H1 (cell line): Measurements from ENCODE around the gene RAPH1. TPM values are rescaled to one million over a fixed set of nuclear protein-coding genes. Genes with fewer than 3 reads are reported as not detected.

Experiments used
- CTCF ChIA-PET: fragments of 300-600 bp; sonication (Branson Sonifier 250); formaldehyde crosslinking; loops from one replicate; lab custom pipeline; 2021; ENCODE audit not compliant: partially characterized antibody; lab: Charles Lee
- POLR2A ChIA-PET: fragments of 300-600 bp; sonication (Branson Sonifier 250); formaldehyde crosslinking; loops from one replicate; lab custom pipeline; 2021; ENCODE audit warnings: inconsistent platforms; ENCODE audit not compliant: partially characterized antibody; lab: Charles Lee
- DNase-seq, 2 experiments: peaks; one replicate each; pipeline versions ENCODE4 v3.0.0 to v3.0.0-alpha.2; 2010 to 2022; ENCODE audit warnings: low spot score in 2 of 2, low read depth in 1 of 2, mixed read lengths in 1 of 2
- FAIRE-seq: peaks from 2 replicates; lab custom pipeline; 2011; peaks lifted over from hg19 to GRCh38; lab: Jason Lieb, UNC
- H2AFZ ChIP-seq: 2 replicates; pipeline ENCODE4 v1.8.1; 2012; ENCODE audit warnings: low read length, inconsistent platforms
- H2AK5ac ChIP-seq: 2 replicates; pipeline ENCODE4 v1.6.1; 2013; ENCODE audit warnings: low read depth, low read length
- H2BK120ac ChIP-seq: replicated peaks from 2 replicates; pipeline ENCODE3; 2013; ENCODE audit warnings: low read depth, low read length, inconsistent platforms
- H2BK12ac ChIP-seq: 2 replicates; pipeline ENCODE4 v1.6.1; 2013; ENCODE audit warnings: low read depth, low read length
- H2BK15ac ChIP-seq: 2 replicates; pipeline ENCODE4 v1.6.1; 2013; ENCODE audit warnings: low read length
- H2BK20ac ChIP-seq: 2 replicates; pipeline ENCODE4 v1.6.1; 2013; ENCODE audit warnings: low read length
- H2BK5ac ChIP-seq: 2 replicates; pipeline ENCODE4 v1.6.1; 2013; ENCODE audit warnings: low read depth, low read length
- H3K14ac ChIP-seq: 2 replicates; pipeline ENCODE4 v1.6.1; 2013; ENCODE audit warnings: inconsistent platforms; ENCODE audit not compliant: insufficient read length
- H3K18ac ChIP-seq: 2 replicates; pipeline ENCODE4 v1.6.1; 2013; ENCODE audit warnings: low read length; ENCODE audit errors: extremely low read depth
- H3K23ac ChIP-seq: 2 replicates; pipeline ENCODE4 v1.6.1; 2013; ENCODE audit warnings: inconsistent platforms; ENCODE audit not compliant: insufficient read length
- H3K23me2 ChIP-seq: 2 replicates; pipeline ENCODE4 v1.6.1; 2013; ENCODE audit warnings: low read depth, low read length
- H3K27ac ChIP-seq: 2 replicates; pipeline ENCODE4 v1.6.1; 2011; ENCODE audit warnings: low read depth, low read length, inconsistent platforms
- H3K27me3 ChIP-seq, 4 experiments: replicated peaks in 1 of 4; 1 replicate in 1 of 4; 2 replicates in 3 of 4; pipeline versions ENCODE4 v1.6.1 to v1.8.1; 2011 to 2013; ENCODE audit warnings: low read length in 3 of 4, mild to moderate bottlenecking in 3 of 4, inconsistent platforms in 2 of 4, mixed read lengths in 2 of 4, moderate library complexity in 1 of 4; ENCODE audit not compliant: control insufficient read depth in 3 of 4, insufficient read depth in 3 of 4; ENCODE audit errors: extremely low read depth in 1 of 4
- H3K36me3 ChIP-seq, 4 experiments: 2 replicates each; pipeline versions ENCODE4 v1.6.1 to v1.8.1; 2011 to 2013; ENCODE audit warnings: mild to moderate bottlenecking in 4 of 4, low read length in 3 of 4, moderate library complexity in 2 of 4, control low read depth in 1 of 4, inconsistent platforms in 1 of 4; ENCODE audit not compliant: insufficient read depth in 4 of 4, control insufficient read depth in 2 of 4
- H3K4ac ChIP-seq: replicated peaks from 2 replicates; pipeline ENCODE3; 2013; ENCODE audit warnings: low read length, low read depth, mixed read lengths, inconsistent platforms; ENCODE audit not compliant: insufficient read length
- H3K4me1 ChIP-seq, 4 experiments: replicated peaks in 1 of 4; 1 replicate in 1 of 4; 2 replicates in 3 of 4; pipeline versions ENCODE4 v1.6.1 to v1.8.1; 2011 to 2013; ENCODE audit warnings: low read length in 3 of 4, inconsistent platforms in 2 of 4, mixed read lengths in 1 of 4; ENCODE audit not compliant: insufficient read depth in 4 of 4, control insufficient read depth in 3 of 4
- H3K4me2 ChIP-seq, 2 experiments: 2 replicates each; pipeline versions ENCODE4 v1.6.1 to v1.8.1; 2011 to 2013; ENCODE audit warnings: low read depth in 2 of 2, low read length in 2 of 2, control low read depth in 1 of 2, inconsistent platforms in 1 of 2, mild to moderate bottlenecking in 1 of 2; ENCODE audit not compliant: insufficient read depth in 1 of 2
- H3K4me3 ChIP-seq, 4 experiments: fragments of 200-600, 300-600 bp in 1 of 4; sonication (generic), shearing (Covaris generic), sonication (Bioruptor Twin) in 1 of 4; 2 replicates each; pipeline versions ENCODE4 v1.5.1 to v1.8.1; 2011 to 2016; ENCODE audit warnings: low read length in 4 of 4, low read depth in 3 of 4, control low read depth in 2 of 4, inconsistent platforms in 2 of 4, mild to moderate bottlenecking in 2 of 4, mixed read lengths in 1 of 4, moderate library complexity in 1 of 4; ENCODE audit not compliant: insufficient read depth in 2 of 4; ENCODE audit errors: extremely low read depth in 1 of 4
- H3K56ac ChIP-seq: replicated peaks from 2 replicates; pipeline ENCODE3; 2013; ENCODE audit warnings: low read depth, mild to moderate bottlenecking, mixed read lengths, low read length, inconsistent platforms; ENCODE audit not compliant: insufficient read length
- H3K79me1 ChIP-seq: 2 replicates; pipeline ENCODE4 v1.6.1; 2013; ENCODE audit warnings: low read depth, low read length, control low read depth
- H3K79me2 ChIP-seq, 2 experiments: 2 replicates each; pipeline versions ENCODE4 v1.6.1 to v1.8.1; 2012 to 2013; ENCODE audit warnings: low read length in 2 of 2, mild to moderate bottlenecking in 2 of 2, inconsistent platforms in 1 of 2; ENCODE audit not compliant: insufficient read depth in 2 of 2, control insufficient read depth in 1 of 2
- H3K9ac ChIP-seq, 4 experiments: replicated peaks in 1 of 4; 1 replicate in 1 of 4; 2 replicates in 3 of 4; pipeline versions ENCODE4 v1.6.1 to v1.8.1; 2011 to 2013; ENCODE audit warnings: low read depth in 3 of 4, low read length in 3 of 4, control low read depth in 2 of 4, mild to moderate bottlenecking in 2 of 4, moderate library complexity in 2 of 4, inconsistent platforms in 1 of 4; ENCODE audit errors: extremely low read depth in 1 of 4
- H3K9me3 ChIP-seq, 2 experiments: 2 replicates each; pipeline versions ENCODE4 v1.6.1 to v1.8.1; 2012 to 2013; ENCODE audit warnings: mild to moderate bottlenecking in 2 of 2, moderate library complexity in 2 of 2, control low read depth in 1 of 2, inconsistent platforms in 1 of 2, low read depth in 1 of 2, low read length in 1 of 2, mixed read lengths in 1 of 2; ENCODE audit not compliant: insufficient read depth in 2 of 2
- H4K20me1 ChIP-seq, 2 experiments: replicated peaks in 1 of 2; 2 replicates each; pipeline versions ENCODE3 to v1.8.1; 2011 to 2013; ENCODE audit warnings: inconsistent platforms in 2 of 2, low read length in 2 of 2, mild to moderate bottlenecking in 1 of 2; ENCODE audit not compliant: insufficient read depth in 2 of 2, control insufficient read depth in 1 of 2
- H4K5ac ChIP-seq: 2 replicates; pipeline ENCODE4 v1.6.1; 2013; ENCODE audit warnings: low read length, low read depth, mixed read lengths, inconsistent platforms; ENCODE audit not compliant: insufficient read length
- H4K8ac ChIP-seq: 2 replicates; pipeline ENCODE4 v1.8.0; 2013; ENCODE audit warnings: mild to moderate bottlenecking, moderate library complexity, low read length, inconsistent platforms; ENCODE audit not compliant: insufficient read depth; ENCODE audit errors: extremely low read depth
- H4K91ac ChIP-seq: replicated peaks from 2 replicates; pipeline ENCODE3; 2013; ENCODE audit warnings: low read length, mixed read lengths, inconsistent platforms; ENCODE audit not compliant: insufficient read length
- ASH2L ChIP-seq: fragments of 200-600, 300-600 bp; sonication (generic); IDR thresholded peaks from one replicate; pipeline ENCODE4 v1.7.1; 2017; ENCODE audit warnings: low read length
- BACH1 ChIP-seq: IDR thresholded peaks from 2 replicates; pipeline ENCODE4 v1.6.1; 2012; ENCODE audit warnings: low read length, improper control_type of control experiment
- CHD1 ChIP-seq: IDR thresholded peaks from 2 replicates; pipeline ENCODE4 v1.6.1; 2012; ENCODE audit warnings: low read depth, low read length, improper control_type of control experiment
- EGR1 ChIP-seq: IDR thresholded peaks from 2 replicates; pipeline ENCODE4 v1.6.1; 2011; ENCODE audit warnings: low read depth, low read length, borderline replicate concordance
- EP300 ChIP-seq, 2 experiments: IDR thresholded peaks; 1 replicate in 1 of 2; 2 replicates in 1 of 2; pipeline ENCODE4 v1.6.1; 2011 to 2012; ENCODE audit warnings: low read depth in 2 of 2, low read length in 2 of 2, mild to moderate bottlenecking in 2 of 2, borderline replicate concordance in 1 of 2, inconsistent platforms in 1 of 2, moderate library complexity in 1 of 2
- JUND ChIP-seq: IDR thresholded peaks from 2 replicates; pipeline ENCODE4 v1.6.1; 2011; ENCODE audit warnings: mild to moderate bottlenecking, improper control_type of control experiment, low read length
- KDM1A ChIP-seq: fragments of 200-600, 300-600 bp; sonication (generic); IDR thresholded peaks from 2 replicates; pipeline ENCODE4 v1.7.1; 2016; ENCODE audit warnings: mild to moderate bottlenecking, low read length, borderline replicate concordance
- MAFK ChIP-seq: IDR thresholded peaks from 2 replicates; pipeline ENCODE4 v1.6.1; 2012; ENCODE audit warnings: low read depth, mild to moderate bottlenecking, improper control_type of control experiment, low read length
- POLR2AphosphoS5 ChIP-seq: IDR thresholded peaks from 2 replicates; pipeline ENCODE4 v1.6.1; 2011; ENCODE audit warnings: low read depth, low read length
- RNF2 ChIP-seq: fragments of 200-900, 300-1000 bp; sonication (generic); IDR thresholded peaks from 2 replicates; pipeline ENCODE4 v1.7.1; 2016; ENCODE audit warnings: borderline replicate concordance, low read depth, mild to moderate bottlenecking, antibody characterized with exemption, low read length; ENCODE audit not compliant: poor library complexity, severe bottlenecking; ENCODE audit errors: missing control alignments
- SP2 ChIP-seq: IDR thresholded peaks from 2 replicates; pipeline ENCODE4 v1.6.1; 2012; ENCODE audit warnings: mild to moderate bottlenecking, low read length, inconsistent platforms
- TCF12 ChIP-seq: IDR thresholded peaks from 2 replicates; pipeline ENCODE4 v1.6.1; 2011; ENCODE audit warnings: low read depth, mild to moderate bottlenecking, low read length
- YY1 ChIP-seq: IDR thresholded peaks from 2 replicates; pipeline ENCODE4 v1.6.1; 2011; ENCODE audit warnings: low read depth, mild to moderate bottlenecking, low read length
- WGBS, 2 experiments: shearing (Covaris generic) in 1 of 2; methylation state at CpG; one replicate each; pipeline versions ENCODE4 v1.1.6 to v1.1.7; 2013 to 2015; ENCODE audit warnings: low lambda C conversion rate in 2 of 2, mixed read lengths in 2 of 2, inconsistent platforms in 1 of 2, low coverage in 1 of 2, missing lambda C conversion rate in 1 of 2; ENCODE audit not compliant: insufficient replicate concordance in 2 of 2, insufficient coverage in 1 of 2, insufficient read length in 1 of 2; ENCODE audit errors: extremely low coverage in 1 of 2, missing lambda C conversion rate in 1 of 2; 5-methylcytosine and 5-hydroxymethylcytosine counted together
- polyA plus RNA-seq, 7 experiments: library from polyadenylated mRNA; depleted of rRNA in 3 of 7; stranded (reverse) in 5 of 7; unstranded in 2 of 7; fragments of >200 nt in 5 of 7; fragments of 200-250 nt in 2 of 7; gene quantifications; 1 replicate in 5 of 7; 2 replicates in 1 of 7; 4 replicates in 1 of 7; pipeline versions ENCODE4 v1.2.1 to v1.2.3, GENCODE V29; 2011 to 2013; ENCODE audit warnings: missing spikeins in 2 of 7, mixed read lengths in 2 of 7
- total RNA-seq: library from RNA; stranded (reverse); fragmentation: NEBNext Ultra II Directional; extraction: Animal tissue kit (Norgen Biotek cat#: 25700); gene quantifications from 2 replicates; pipeline ENCODE4 v1.2.1, GENCODE V29; 2021

RAPH1 gene
- total and polyA plus RNA-seq, 2 of the 8 experiments (the other 6 are each of a cell fraction or from before 2014, with no cell fraction given): 3.8 to 27.4 TPM

DNA sequence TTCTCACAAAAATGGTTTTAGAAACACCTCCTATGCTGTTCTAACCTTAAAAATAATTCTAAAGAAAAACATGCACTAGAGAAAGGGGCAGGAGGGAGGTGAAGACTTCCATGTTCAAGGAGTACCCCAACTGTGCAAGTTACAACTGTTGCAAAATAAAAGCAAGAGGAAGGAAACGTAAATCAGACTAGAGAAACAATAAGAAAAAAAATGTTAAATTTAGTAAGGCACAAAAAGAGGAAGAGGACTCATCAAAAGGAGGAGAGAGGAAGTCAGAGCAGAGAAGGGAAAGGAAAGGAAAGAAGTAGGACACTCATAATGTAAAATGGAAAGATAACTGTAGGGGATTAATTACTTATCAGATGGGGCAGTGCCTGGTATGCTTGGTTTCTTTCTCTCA, 34.1 kb downstream of the RAPH1 start:
- Histone ChIP-seq H3K4me2 (no peak overlapping the region), H4K8ac (no peak overlapping the region), H3K9ac (no peak overlapping the region), H2BK12ac (no peak overlapping the region), H3K23ac (no peak overlapping the region), H3K36me3 (peaks cover 0 to 3% (median 1%) of the 10 kb centered on the region in 4 experiments; a peak in 2 of 8 replicates), H4K5ac (no peak overlapping the region), H3K23me2 (no peaks in the 10 kb centered on the region), H2BK5ac (no peak overlapping the region), H3K9me3 (peaks cover 4 to 11% of the 10 kb centered on the region in 2 experiments; a peak in 2 of 4 replicates), H3K79me2 (peaks cover 0 to 33% of the 10 kb centered on the region in 2 experiments; a peak in 2 of 4 replicates), H2BK15ac (no peak overlapping the region), H2BK20ac (no peak overlapping the region), H3K27ac (no peak overlapping the region), H3K14ac (no peak overlapping the region), H4K20me1 (peaks cover 0 to 2% of the 10 kb centered on the region in 2 experiments), H2BK120ac (no peak overlapping the region), H3K4ac (no peak overlapping the region), H3K18ac (no peak overlapping the region), H3K27me3 (no peaks in the 10 kb centered on the region), H3K56ac (no peak overlapping the region), H4K91ac (no peak overlapping the region), H3K4me3 (no peak overlapping the region), H3K4me1 (no peaks in the 10 kb centered on the region), H2AK5ac (no peak overlapping the region), H3K79me1 (no peaks in the 10 kb centered on the region; the same call in 1 of the 2 replicates), H2AFZ (no peak overlapping the region)
- TF ChIP-seq POLR2AphosphoS5 (no peak), CHD1 (no peak), JUND (no peak), ASH2L (no peak), MAFK (no peak), YY1 (no peak), EGR1 (no peak), SP2 (no peak), EP300 (IDR thresholded peaks at IDR 0.05; ENCODE audit: borderline replicate concordance in 1 of 2, low read depth in 2 of 2, low read length in 2 of 2) (no peak), BACH1 (no peak), RNF2 (no peak), TCF12 (no peak), KDM1A (no peak)
- ChIA-PET POLR2A (no interaction called here), CTCF (interaction anchor here (0.6 kb wide), 1 partner anchor 251 kb away, joined by 3 read pairs; no protein-coding TSS in a partner anchor)
- DNase-seq (no peak), FAIRE-seq (no peak)
- 94% methylated on average over 1 of the region's 1 CpG; no CpG with 5 or more reads in 1 of the 2 experiments for WGBS, 2 experiments
